ENCODE results near the gene LIF.
A peak's percentile ranks its signal among the peaks of the same experiment; 100 is the strongest.

Gene LIF

DNA sequence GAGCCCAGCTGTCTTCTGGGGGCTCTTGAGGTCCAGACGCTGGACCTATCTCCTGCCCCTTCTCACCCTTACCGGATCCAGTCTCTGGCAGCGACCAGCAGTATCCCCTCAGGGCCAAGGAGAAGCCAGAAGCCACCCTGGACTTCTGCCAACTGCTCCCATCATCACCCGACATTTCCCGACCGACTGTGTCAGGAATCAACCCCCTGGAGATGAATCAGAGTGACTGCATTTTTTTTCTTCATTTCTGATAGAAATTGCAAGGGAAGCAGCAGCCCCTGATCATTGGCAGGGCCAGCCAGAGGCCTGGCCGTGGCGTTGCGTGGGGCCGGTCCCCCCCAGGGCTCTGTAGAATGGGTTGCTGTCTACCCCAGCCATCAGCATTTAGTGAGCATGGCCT, 5.2 kb upstream of the LIF start (continued):
- TF ChIP-seq, protein P1, sequence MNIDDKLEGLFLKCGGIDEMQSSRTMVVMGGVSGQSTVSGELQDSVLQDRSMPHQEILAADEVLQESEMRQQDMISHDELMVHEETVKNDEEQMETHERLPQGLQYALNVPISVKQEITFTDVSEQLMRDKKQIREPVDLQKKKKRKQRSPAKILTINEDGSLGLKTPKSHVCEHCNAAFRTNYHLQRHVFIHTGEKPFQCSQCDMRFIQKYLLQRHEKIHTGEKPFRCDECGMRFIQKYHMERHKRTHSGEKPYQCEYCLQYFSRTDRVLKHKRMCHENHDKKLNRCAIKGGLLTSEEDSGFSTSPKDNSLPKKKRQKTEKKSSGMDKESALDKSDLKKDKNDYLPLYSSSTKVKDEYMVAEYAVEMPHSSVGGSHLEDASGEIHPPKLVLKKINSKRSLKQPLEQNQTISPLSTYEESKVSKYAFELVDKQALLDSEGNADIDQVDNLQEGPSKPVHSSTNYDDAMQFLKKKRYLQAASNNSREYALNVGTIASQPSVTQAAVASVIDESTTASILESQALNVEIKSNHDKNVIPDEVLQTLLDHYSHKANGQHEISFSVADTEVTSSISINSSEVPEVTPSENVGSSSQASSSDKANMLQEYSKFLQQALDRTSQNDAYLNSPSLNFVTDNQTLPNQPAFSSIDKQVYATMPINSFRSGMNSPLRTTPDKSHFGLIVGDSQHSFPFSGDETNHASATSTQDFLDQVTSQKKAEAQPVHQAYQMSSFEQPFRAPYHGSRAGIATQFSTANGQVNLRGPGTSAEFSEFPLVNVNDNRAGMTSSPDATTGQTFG (tag by site-specific recombination; IDR thresholded peaks at IDR 0.05; ENCODE audit: borderline replicate concordance), result no peak
- peak; percentile 38; the same call in 1 of the 2 replicates for TF ChIP-seq OSR2 (tag by site-specific recombination; IDR thresholded peaks at IDR 0.05)
- no peak for TF ChIP-seq ZSCAN5A (tag by site-specific recombination; IDR thresholded peaks at IDR 0.05)
- no peak for TF ChIP-seq ZNF776 (tag by site-specific recombination; IDR thresholded peaks at IDR 0.05; ENCODE audit: borderline replicate concordance)
- TF ChIP-seq SCRT2 (tag by site-specific recombination; IDR thresholded peaks at IDR 0.05), result no peak
- TF ChIP-seq ZNF280D (tag by site-specific recombination; IDR thresholded peaks at IDR 0.05), result no peak
- TF ChIP-seq GLIS1 (tag by site-specific recombination; IDR thresholded peaks at IDR 0.05), result peak; percentile 56
- TF ChIP-seq ZNF335 (tag by site-specific recombination; conservative IDR thresholded peaks at IDR 0.05), result no peak
- no peak for TF ChIP-seq ELK4 (IDR thresholded peaks at IDR 0.05; ENCODE audit: borderline replicate concordance, low read depth, low read length)
- no peak for TF ChIP-seq ZNF221 (tag by site-specific recombination; IDR thresholded peaks at IDR 0.05; ENCODE audit: borderline replicate concordance)
- TF ChIP-seq, protein P2, sequence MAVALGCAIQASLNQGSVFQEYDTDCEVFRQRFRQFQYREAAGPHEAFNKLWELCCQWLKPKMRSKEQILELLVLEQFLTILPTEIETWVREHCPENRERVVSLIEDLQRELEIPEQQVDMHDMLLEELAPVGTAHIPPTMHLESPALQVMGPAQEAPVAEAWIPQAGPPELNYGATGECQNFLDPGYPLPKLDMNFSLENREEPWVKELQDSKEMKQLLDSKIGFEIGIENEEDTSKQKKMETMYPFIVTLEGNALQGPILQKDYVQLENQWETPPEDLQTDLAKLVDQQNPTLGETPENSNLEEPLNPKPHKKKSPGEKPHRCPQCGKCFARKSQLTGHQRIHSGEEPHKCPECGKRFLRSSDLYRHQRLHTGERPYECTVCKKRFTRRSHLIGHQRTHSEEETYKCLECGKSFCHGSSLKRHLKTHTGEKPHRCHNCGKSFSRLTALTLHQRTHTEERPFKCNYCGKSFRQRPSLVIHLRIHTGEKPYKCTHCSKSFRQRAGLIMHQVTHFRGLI (tag by site-specific recombination; IDR thresholded peaks at IDR 0.05), result no peak
- no peak for TF ChIP-seq ZNF391 (tag by site-specific recombination; IDR thresholded peaks at IDR 0.05; ENCODE audit: borderline replicate concordance, low read depth)
- TF ChIP-seq FEZF1 (tag by site-specific recombination; IDR thresholded peaks at IDR 0.05), result no peak
- no peak for TF ChIP-seq SP3 (tag by site-specific recombination; IDR thresholded peaks at IDR 0.05)

- Histone ChIP-seq H3K4me3 (ENCODE audit: low read depth, low read length) (no peak overlapping the region), H3K4me1 (ENCODE audit: control insufficient read depth, insufficient read depth, low read length) (peaks cover under 1% of the 10 kb centered on the region), H3K27ac (ENCODE audit: extremely low read depth, low read depth, low read length) (no peak overlapping the region), H3K9me3 (ENCODE audit: control insufficient read depth, insufficient read depth, low read depth, low read length) (no peaks in the 10 kb centered on the region), H3K36me3 (ENCODE audit: control insufficient read depth in 2 of 2, insufficient read depth in 1 of 2, low read length in 2 of 2) (no peaks in the 10 kb centered on the region)
- ChIA-PET CTCF (interaction anchor here (0.6 to 3.1 kb wide), 7 partner anchors 11 to 615 kb away, joined by 3 to 16 read pairs (median 4); no protein-coding TSS in a partner anchor), POLR2A (interaction anchor here (0.6 kb wide), 1 partner anchor 44 kb away, joined by 4 read pairs; no protein-coding TSS in a partner anchor)
- TF ChIP-seq ZNF544 (tag by site-specific recombination; IDR thresholded peaks at IDR 0.05) (no peak), ZNF514 (tag by site-specific recombination; IDR thresholded peaks at IDR 0.05) (no peak), ZNF792 (tag by site-specific recombination; IDR thresholded peaks at IDR 0.05) (no peak), ZNF518A (tag by site-specific recombination; conservative IDR thresholded peaks at IDR 0.05; ENCODE audit: low read depth) (no peak), ZXDB (tag by site-specific recombination; IDR thresholded peaks at IDR 0.05) (no peak), ZNF335 (tag by site-specific recombination; conservative IDR thresholded peaks at IDR 0.05) (peak; percentile 38; the same call in 1 of the 2 replicates), ZNF114 (tag by site-specific recombination; IDR thresholded peaks at IDR 0.05) (no peak)
These were observed 4.2 kb upstream of the LIF start for GRCh38 chr22:30250661-30251267.

Data from HEK293 (cell line).